HCT116 (cell line): Measurements from ENCODE around the gene ADRM1. TPM values are rescaled to one million over a fixed set of nuclear protein-coding genes. Genes with fewer than 3 reads are reported as not detected.
A peak's percentile ranks its signal among the peaks of the same experiment; 100 is the strongest.

Experiments used
- ATAC-seq: fragments of 200-7000 bp; cut with Tn5 transposase; 2 replicates; pipeline ENCODE4 v1.9.1; 2020; ENCODE audit warnings: mild to moderate bottlenecking, moderate library complexity
- BruUV-seq: library from RNA; stranded (reverse); fragments of 400-500 nt; replicated peaks from 2 replicates; lab custom pipeline; 2021; lab: Mats Ljungman, UMichigan
- CTCF ChIA-PET: fragments of 300-600 bp; sonication (Branson Sonifier 250); formaldehyde crosslinking; loops from one replicate; lab custom pipeline; 2021; ENCODE audit warnings: antibody characterized with exemption; lab: Charles Lee
- POLR2A ChIA-PET: fragments of 300-600, 350-600 bp; sonication (Branson Sonifier 250); formaldehyde crosslinking; loops from one replicate; lab custom pipeline; 2021; ENCODE audit warnings: antibody characterized with exemption; lab: Charles Lee
- RAD21 ChIA-PET, 2 experiments: fragments of 300-600 bp; sonication (Branson Sonifier 250); formaldehyde crosslinking; loops; one replicate each; lab custom pipeline; 2023; ENCODE audit warnings: low total read pairs in 2 of 2; ENCODE audit not compliant: uncharacterized antibody in 2 of 2, unreplicated experiment in 2 of 2, low non-redundant PET in 1 of 2; lab: Charles Lee
- DNase-seq: peaks from one replicate; pipeline ENCODE4 v3.0.0-alpha.2; 2010; ENCODE audit warnings: low read depth, low spot score
- H2AFZ ChIP-seq: fragments of 200-600 bp; shearing (Covaris generic), sonication (generic); 2 replicates; pipeline ENCODE4 v1.6.1; 2017; ENCODE audit warnings: low read depth, mixed run types, mixed read lengths, antibody characterized with exemption, low read length; ENCODE audit not compliant: poor library complexity, severe bottlenecking
- H3K27ac ChIP-seq: 2 replicates; pipeline ENCODE4 v1.5.1; 2012; ENCODE audit warnings: low read depth, low read length
- H3K27me3 ChIP-seq: fragments of 200-600 bp; sonication (generic); 2 replicates; pipeline ENCODE4 v1.6.1; 2016; ENCODE audit warnings: mixed run types, low read length, mixed read lengths; ENCODE audit not compliant: insufficient read depth
- H3K36me3 ChIP-seq, 2 experiments: fragments of 200-500 bp in 1 of 2; fragments of 200-600 bp in 1 of 2; sonication (Bioruptor generic) in 1 of 2; sonication (generic) in 1 of 2; 2 replicates each; pipeline versions ENCODE4 v1.5.1 to v1.6.1; 2014 to 2016; ENCODE audit warnings: low read length in 2 of 2, inconsistent platforms in 1 of 2, mixed read lengths in 1 of 2, mixed run types in 1 of 2; ENCODE audit not compliant: insufficient read depth in 2 of 2, control insufficient read depth in 1 of 2
- H3K4me1 ChIP-seq, 2 experiments: fragments of 200-600 bp in 1 of 2; sonication (generic) in 1 of 2; 2 replicates each; pipeline versions ENCODE4 v1.5.1 to v1.6.1; 2012 to 2017; ENCODE audit warnings: low read length in 2 of 2, inconsistent platforms in 1 of 2, mild to moderate bottlenecking in 1 of 2, mixed read lengths in 1 of 2, mixed run types in 1 of 2, moderate library complexity in 1 of 2; ENCODE audit not compliant: insufficient read depth in 2 of 2, control insufficient read depth in 1 of 2
- H3K4me2 ChIP-seq: fragments of 200-600 bp; sonication (generic); 2 replicates; pipeline ENCODE4 v1.6.1; 2017; ENCODE audit warnings: mixed run types, low read length, mixed read lengths
- H3K4me3 ChIP-seq, 2 experiments: fragments of 200-600 bp in 1 of 2; sonication (generic) in 1 of 2; replicated peaks in 1 of 2; 2 replicates each; pipeline ENCODE4 v1.5.1; 2011 to 2016; ENCODE audit warnings: low read length in 2 of 2, control low read depth in 1 of 2, low read depth in 1 of 2, mild to moderate bottlenecking in 1 of 2, mixed read lengths in 1 of 2, mixed run types in 1 of 2
- H3K79me2 ChIP-seq: fragments of 200-600 bp; sonication (generic); 2 replicates; pipeline ENCODE4 v1.6.1; 2017; ENCODE audit warnings: mild to moderate bottlenecking, mixed run types, low read length, moderate library complexity, mixed read lengths; ENCODE audit not compliant: insufficient read depth
- H3K9ac ChIP-seq: fragments of 200-600 bp; sonication (generic); 2 replicates; pipeline ENCODE4 v1.6.1; 2016; ENCODE audit warnings: low read length, mixed read lengths
- H3K9me2 ChIP-seq: fragments of 200-600 bp; sonication (generic), shearing (Covaris generic); 2 replicates; pipeline ENCODE4 v1.6.1; 2017; ENCODE audit warnings: mixed run types, mild to moderate bottlenecking, moderate library complexity; ENCODE audit not compliant: insufficient read depth
- H3K9me3 ChIP-seq, 2 experiments: fragments of 200-500 bp in 1 of 2; fragments of 200-600 bp in 1 of 2; sonication (Bioruptor generic) in 1 of 2; sonication (generic) in 1 of 2; 2 replicates each; pipeline ENCODE4 v1.6.1; 2014 to 2017; ENCODE audit warnings: low read length in 2 of 2, mixed read lengths in 2 of 2, inconsistent platforms in 1 of 2, low read depth in 1 of 2, mild to moderate bottlenecking in 1 of 2, mixed run types in 1 of 2, moderate library complexity in 1 of 2; ENCODE audit not compliant: control insufficient read depth in 1 of 2, insufficient read depth in 1 of 2
- H4K20me1 ChIP-seq: fragments of 200-600 bp; sonication (generic), shearing (Covaris generic); 2 replicates; pipeline ENCODE4 v1.6.1; 2017; ENCODE audit warnings: mixed run types, mild to moderate bottlenecking, moderate library complexity; ENCODE audit not compliant: insufficient read depth
- CBX3 ChIP-seq: IDR thresholded peaks from 2 replicates; pipeline ENCODE4 v1.6.1; 2012; ENCODE audit warnings: low read depth
- CEBPB ChIP-seq: IDR thresholded peaks from 2 replicates; pipeline ENCODE4 v1.6.1; 2012; ENCODE audit warnings: low read depth
- EGR1 ChIP-seq: IDR thresholded peaks from 2 replicates; pipeline ENCODE4 v1.6.1; 2012; ENCODE audit warnings: low read depth
- ELF1 ChIP-seq: IDR thresholded peaks from 2 replicates; pipeline ENCODE4 v1.6.1; 2012; ENCODE audit warnings: low read depth, borderline replicate concordance
- JUND ChIP-seq: IDR thresholded peaks from 2 replicates; pipeline ENCODE4 v1.6.1; 2012
- POLR2A ChIP-seq: IDR thresholded peaks from 2 replicates; pipeline ENCODE4 v1.7.0; 2011; ENCODE audit warnings: borderline replicate concordance; ENCODE audit not compliant: insufficient read depth, insufficient read length; ENCODE audit errors: extremely low read depth
- POLR2AphosphoS5 ChIP-seq: IDR thresholded peaks from 2 replicates; pipeline ENCODE4 v1.6.1; 2011; ENCODE audit warnings: mild to moderate bottlenecking, low read depth, low read length, moderate library complexity
- RAD21 ChIP-seq: IDR thresholded peaks from 2 replicates; pipeline ENCODE4 v1.6.1; 2012; ENCODE audit warnings: low read depth, mild to moderate bottlenecking
- ZFX ChIP-seq: fragments of 450-650 bp; IDR thresholded peaks from 2 replicates; pipeline ENCODE4 v1.6.1; 2017
- intact Hi-C: fragments of 100-400 bp; cut with micrococcal nuclease; formaldehyde crosslinking; loops from 2 replicates; pipeline ENCODE4 v1.10.0; 2022
- total RNA-seq: library from RNA; stranded (reverse); gene quantifications from one replicate; pipeline ENCODE4 v1.2.1, GENCODE V29; 2021; ENCODE audit not compliant: unreplicated experiment
- TF ChIP-seq, protein P1 (sequence below): IDR thresholded peaks from 2 replicates; pipeline ENCODE4 v1.6.1; 2012; ENCODE audit warnings: low read depth
- TF ChIP-seq, protein P2 (sequence below), 3 experiments: fragments of 200-600 bp in 1 of 3; sonication (generic) in 1 of 3; IDR thresholded peaks in 2 of 3; conservative IDR thresholded peaks in 1 of 3; 2 replicates each; pipeline ENCODE4 v1.5.1; 2012 to 2017; ENCODE audit warnings: low read depth in 2 of 3, low read length in 2 of 3, antibody characterized with exemption in 1 of 3, borderline replicate concordance in 1 of 3, control low read depth in 1 of 3, mild to moderate bottlenecking in 1 of 3, mixed read lengths in 1 of 3, mixed run types in 1 of 3, moderate library complexity in 1 of 3; ENCODE audit not compliant: insufficient read depth in 1 of 3
- TF ChIP-seq, protein P3 (sequence below): IDR thresholded peaks from 2 replicates; pipeline ENCODE4 v1.6.1; 2012
- TF ChIP-seq, protein P4 (sequence below): IDR thresholded peaks from 2 replicates; pipeline ENCODE4 v1.6.1; 2011; ENCODE audit warnings: mild to moderate bottlenecking, low read length, moderate library complexity; ENCODE audit not compliant: insufficient replicate concordance; ENCODE audit errors: extremely low read depth

Gene ADRM1
- total RNA-seq, 1 experiment from 2014 or later = 158 TPM

DNA sequence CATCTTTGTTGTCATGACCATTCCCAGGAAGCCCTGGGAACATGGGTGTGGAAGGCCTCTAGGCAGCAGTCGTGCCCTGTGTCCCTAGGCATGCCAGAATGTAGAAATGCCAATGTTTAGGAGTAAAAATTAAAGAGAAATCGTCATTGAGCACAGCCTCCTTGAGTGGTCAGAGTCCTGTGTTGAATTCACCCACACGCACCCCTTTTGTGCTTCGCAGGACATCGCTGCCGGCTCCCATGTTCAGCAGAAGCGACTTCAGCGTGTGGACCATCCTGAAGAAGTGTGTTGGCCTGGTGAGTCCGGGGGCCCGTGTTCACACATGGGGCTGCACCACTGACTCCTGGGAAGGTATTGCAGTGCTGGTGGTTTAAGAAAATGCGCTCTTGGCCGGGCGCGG is 39.4 kb upstream of the ADRM1 start (continued):
- TF ChIP-seq, protein P1, sequence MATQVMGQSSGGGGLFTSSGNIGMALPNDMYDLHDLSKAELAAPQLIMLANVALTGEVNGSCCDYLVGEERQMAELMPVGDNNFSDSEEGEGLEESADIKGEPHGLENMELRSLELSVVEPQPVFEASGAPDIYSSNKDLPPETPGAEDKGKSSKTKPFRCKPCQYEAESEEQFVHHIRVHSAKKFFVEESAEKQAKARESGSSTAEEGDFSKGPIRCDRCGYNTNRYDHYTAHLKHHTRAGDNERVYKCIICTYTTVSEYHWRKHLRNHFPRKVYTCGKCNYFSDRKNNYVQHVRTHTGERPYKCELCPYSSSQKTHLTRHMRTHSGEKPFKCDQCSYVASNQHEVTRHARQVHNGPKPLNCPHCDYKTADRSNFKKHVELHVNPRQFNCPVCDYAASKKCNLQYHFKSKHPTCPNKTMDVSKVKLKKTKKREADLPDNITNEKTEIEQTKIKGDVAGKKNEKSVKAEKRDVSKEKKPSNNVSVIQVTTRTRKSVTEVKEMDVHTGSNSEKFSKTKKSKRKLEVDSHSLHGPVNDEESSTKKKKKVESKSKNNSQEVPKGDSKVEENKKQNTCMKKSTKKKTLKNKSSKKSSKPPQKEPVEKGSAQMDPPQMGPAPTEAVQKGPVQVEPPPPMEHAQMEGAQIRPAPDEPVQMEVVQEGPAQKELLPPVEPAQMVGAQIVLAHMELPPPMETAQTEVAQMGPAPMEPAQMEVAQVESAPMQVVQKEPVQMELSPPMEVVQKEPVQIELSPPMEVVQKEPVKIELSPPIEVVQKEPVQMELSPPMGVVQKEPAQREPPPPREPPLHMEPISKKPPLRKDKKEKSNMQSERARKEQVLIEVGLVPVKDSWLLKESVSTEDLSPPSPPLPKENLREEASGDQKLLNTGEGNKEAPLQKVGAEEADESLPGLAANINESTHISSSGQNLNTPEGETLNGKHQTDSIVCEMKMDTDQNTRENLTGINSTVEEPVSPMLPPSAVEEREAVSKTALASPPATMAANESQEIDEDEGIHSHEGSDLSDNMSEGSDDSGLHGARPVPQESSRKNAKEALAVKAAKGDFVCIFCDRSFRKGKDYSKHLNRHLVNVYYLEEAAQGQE = no peak
- TF ChIP-seq, protein P2, sequence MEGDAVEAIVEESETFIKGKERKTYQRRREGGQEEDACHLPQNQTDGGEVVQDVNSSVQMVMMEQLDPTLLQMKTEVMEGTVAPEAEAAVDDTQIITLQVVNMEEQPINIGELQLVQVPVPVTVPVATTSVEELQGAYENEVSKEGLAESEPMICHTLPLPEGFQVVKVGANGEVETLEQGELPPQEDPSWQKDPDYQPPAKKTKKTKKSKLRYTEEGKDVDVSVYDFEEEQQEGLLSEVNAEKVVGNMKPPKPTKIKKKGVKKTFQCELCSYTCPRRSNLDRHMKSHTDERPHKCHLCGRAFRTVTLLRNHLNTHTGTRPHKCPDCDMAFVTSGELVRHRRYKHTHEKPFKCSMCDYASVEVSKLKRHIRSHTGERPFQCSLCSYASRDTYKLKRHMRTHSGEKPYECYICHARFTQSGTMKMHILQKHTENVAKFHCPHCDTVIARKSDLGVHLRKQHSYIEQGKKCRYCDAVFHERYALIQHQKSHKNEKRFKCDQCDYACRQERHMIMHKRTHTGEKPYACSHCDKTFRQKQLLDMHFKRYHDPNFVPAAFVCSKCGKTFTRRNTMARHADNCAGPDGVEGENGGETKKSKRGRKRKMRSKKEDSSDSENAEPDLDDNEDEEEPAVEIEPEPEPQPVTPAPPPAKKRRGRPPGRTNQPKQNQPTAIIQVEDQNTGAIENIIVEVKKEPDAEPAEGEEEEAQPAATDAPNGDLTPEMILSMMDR (IDR thresholded peaks at IDR 0.05 in 2 of 3, conservative IDR thresholded peaks at IDR 0.05 in 1 of 3; ENCODE audit: borderline replicate concordance in 1 of 3, insufficient read depth in 1 of 3, low read depth in 2 of 3, low read length in 2 of 3) = no peak
- TF ChIP-seq, protein P3, sequence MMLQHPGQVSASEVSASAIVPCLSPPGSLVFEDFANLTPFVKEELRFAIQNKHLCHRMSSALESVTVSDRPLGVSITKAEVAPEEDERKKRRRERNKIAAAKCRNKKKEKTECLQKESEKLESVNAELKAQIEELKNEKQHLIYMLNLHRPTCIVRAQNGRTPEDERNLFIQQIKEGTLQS = no peak
- TF ChIP-seq EGR1 (no peak), POLR2A (no peak), ELF1 (no peak), RAD21 (no peak), JUND (no peak), CBX3 (no peak)

DNA sequence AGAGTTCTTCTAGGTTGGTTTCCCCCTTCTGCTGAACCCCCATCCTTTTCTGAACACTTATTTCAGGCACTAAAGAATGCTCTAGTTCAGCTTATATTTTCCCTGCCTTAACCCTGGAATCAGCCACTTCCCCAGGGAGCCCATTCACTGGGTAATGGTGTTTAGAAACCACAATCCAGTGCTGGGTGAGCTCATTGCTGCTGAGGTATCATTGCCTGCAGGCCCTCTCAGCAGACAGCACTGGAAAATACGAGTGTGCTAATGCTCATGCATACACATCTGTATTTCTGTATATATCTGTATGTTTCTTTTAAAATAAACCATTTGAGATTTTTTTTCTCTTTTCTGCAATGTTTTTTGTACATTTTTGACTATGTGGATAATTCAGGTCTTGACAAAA is 37.4 kb upstream of the ADRM1 start:
- RAD21 ChIA-PET = no interaction called here
- BruUV-seq = TSS peak; percentile 16
- Histone ChIP-seq H3K4me3 (no peak overlapping the region), H3K4me1 (no peaks in the 10 kb centered on the region), H3K9me2 (no peaks in the 10 kb centered on the region), H3K79me2 (no peaks in the 10 kb centered on the region), H3K9me3 (no peaks in the 10 kb centered on the region), H3K9ac (no peak overlapping the region), H3K27ac (no peak overlapping the region), H2AFZ (no peak overlapping the region), H4K20me1 (no peaks in the 10 kb centered on the region), H3K4me2 (no peak overlapping the region), H3K27me3 (no peaks in the 10 kb centered on the region), H3K36me3 (no peaks in the 10 kb centered on the region)
- ATAC-seq = no peak
- intact Hi-C loops = no loop called here
- POLR2A ChIA-PET = no interaction called here
- CTCF ChIA-PET = no interaction called here
- no peak for DNase-seq
- no peak for TF ChIP-seq CEBPB
- TF ChIP-seq, protein P1 = no peak
- TF ChIP-seq, protein P3 = no peak
- no peak for TF ChIP-seq EGR1
- TF ChIP-seq POLR2AphosphoS5 = no peak
- no peak for TF ChIP-seq ZFX
- TF ChIP-seq CBX3 = no peak
- TF ChIP-seq JUND = no peak
- TF ChIP-seq, protein P4, sequence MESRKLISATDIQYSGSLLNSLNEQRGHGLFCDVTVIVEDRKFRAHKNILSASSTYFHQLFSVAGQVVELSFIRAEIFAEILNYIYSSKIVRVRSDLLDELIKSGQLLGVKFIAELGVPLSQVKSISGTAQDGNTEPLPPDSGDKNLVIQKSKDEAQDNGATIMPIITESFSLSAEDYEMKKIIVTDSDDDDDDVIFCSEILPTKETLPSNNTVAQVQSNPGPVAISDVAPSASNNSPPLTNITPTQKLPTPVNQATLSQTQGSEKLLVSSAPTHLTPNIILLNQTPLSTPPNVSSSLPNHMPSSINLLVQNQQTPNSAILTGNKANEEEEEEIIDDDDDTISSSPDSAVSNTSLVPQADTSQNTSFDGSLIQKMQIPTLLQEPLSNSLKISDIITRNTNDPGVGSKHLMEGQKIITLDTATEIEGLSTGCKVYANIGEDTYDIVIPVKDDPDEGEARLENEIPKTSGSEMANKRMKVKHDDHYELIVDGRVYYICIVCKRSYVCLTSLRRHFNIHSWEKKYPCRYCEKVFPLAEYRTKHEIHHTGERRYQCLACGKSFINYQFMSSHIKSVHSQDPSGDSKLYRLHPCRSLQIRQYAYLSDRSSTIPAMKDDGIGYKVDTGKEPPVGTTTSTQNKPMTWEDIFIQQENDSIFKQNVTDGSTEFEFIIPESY = no peak
